Adrenal gland (tissue), 5 donors: ENCODE data around the gene MTUS2.

Experiments used
- CTCF ChIP-seq, 6 experiments: fragments of 450-650 bp in 4 of 6; fragments of 200-600 bp in 2 of 6; sonication (generic) in 1 of 6; IDR thresholded peaks; 1 replicate in 5 of 6; 2 replicates in 1 of 6; pipeline versions ENCODE4 v1.5.1 to v1.8.0; 2016 to 2021; ENCODE audit warnings: antibody characterized with exemption in 6 of 6, mild to moderate bottlenecking in 2 of 6, moderate library complexity in 1 of 6
- POLR2A ChIP-seq, 2 donors: fragments of 450-650 bp; IDR thresholded peaks; one replicate each; pipeline ENCODE4 v1.6.1; 2017; ENCODE audit warnings: antibody characterized with exemption in 2 of 2, mild to moderate bottlenecking in 2 of 2, moderate library complexity in 1 of 2
- donor health status: DM: no; HTN: no; CAD: no.

- no peak for TF ChIP-seq CTCF (IDR thresholded peaks at IDR 0.05)
- TF ChIP-seq POLR2A (IDR thresholded peaks at IDR 0.05), result no peak
Observed at GRCh38 chr13:28831117-28831516, 11.0 kb downstream of the MTUS2 start.
